ENCODE measurements around the gene MGAT5.

MGAT5 gene

GRCh38 chr2:134417968-134418582 is 164.2 kb downstream of the MGAT5 start:
- no peak for DNase-seq (ENCODE audit: low read depth)

GRCh38 chr2:134420259-134420658 is 166.4 kb downstream of the MGAT5 start:
- DNase-seq (ENCODE audit: low read depth): no peak

GRCh38 chr2:134420920-134421319 is 167.0 kb downstream of the MGAT5 start:
- DNase-seq (ENCODE audit: low read depth): no peak

- no peak for DNase-seq (ENCODE audit: low read depth)
These were observed 167.9 kb downstream of the MGAT5 start for GRCh38 chr2:134421556-134422328.

GRCh38 chr2:134425724-134426496 is 172.0 kb downstream of the MGAT5 start:
- DNase-seq (ENCODE audit: low read depth): no peak

GRCh38 chr2:134426721-134427120 is 172.8 kb downstream of the MGAT5 start:
- DNase-seq (ENCODE audit: low read depth): no peak

- DNase-seq (ENCODE audit: low read depth): no peak
These were observed 176.0 kb downstream of the MGAT5 start for GRCh38 chr2:134429886-134430285.

GRCh38 chr2:134431838-134432434 is 178.1 kb downstream of the MGAT5 start:
- DNase-seq (ENCODE audit: low read depth): no peak

GRCh38 chr2:134432435-134432883 is 178.6 kb downstream of the MGAT5 start:
- no peak for DNase-seq (ENCODE audit: low read depth)

- no peak for DNase-seq (ENCODE audit: low read depth)
These were observed 179.6 kb downstream of the MGAT5 start for GRCh38 chr2:134433469-134433868.

GRCh38 chr2:134433979-134434378 is 180.1 kb downstream of the MGAT5 start:
- DNase-seq (ENCODE audit: low read depth): no peak

- DNase-seq (ENCODE audit: low read depth): no peak
These were observed 181.6 kb downstream of the MGAT5 start for GRCh38 chr2:134435505-134435904.

GRCh38 chr2:134435936-134436335 is 182.1 kb downstream of the MGAT5 start:
- DNase-seq (ENCODE audit: low read depth): no peak

GRCh38 chr2:134436706-134437105 is 182.8 kb downstream of the MGAT5 start:
- DNase-seq (ENCODE audit: low read depth): no peak

GRCh38 chr2:134438371-134438770 is 184.5 kb downstream of the MGAT5 start:
- DNase-seq (ENCODE audit: low read depth): no peak

- DNase-seq (ENCODE audit: low read depth): no peak
These were observed 186.6 kb downstream of the MGAT5 start for GRCh38 chr2:134440336-134440909.

- DNase-seq (ENCODE audit: low read depth): no peak
These were observed 187.4 kb downstream of the MGAT5 start for GRCh38 chr2:134441153-134441863.

GRCh38 chr2:134443814-134444480 is 190.1 kb downstream of the MGAT5 start:
- DNase-seq (ENCODE audit: low read depth): no peak

- DNase-seq (ENCODE audit: low read depth): no peak
These were observed 191.2 kb downstream of the MGAT5 start for GRCh38 chr2:134445116-134445515.

GRCh38 chr2:134445985-134446382 is 192.1 kb downstream of the MGAT5 start:
- no peak for DNase-seq (ENCODE audit: low read depth)

All from activated T-helper 9 cell treated with anti-CD3 and anti-CD28 coated beads, Interleukin-2, amount 50 U/mL, for 16 hours (primary cell).